B cell (primary cell): ENCODE results near the gene GLB1L. TPM values are rescaled to one million over a fixed set of nuclear protein-coding genes. Genes with fewer than 3 reads are reported as not detected.

Source experiments
- ATAC-seq: fragments of 200-7000 bp; cut with Tn5 transposase; one replicate; pipeline ENCODE4 v1.10.0; 2021; ENCODE audit warnings: low read depth, mild to moderate bottlenecking, moderate number of reproducible peaks, moderate library complexity
- CTCF ChIA-PET: fragments of 350-600 bp; sonication (Branson Sonifier 250); formaldehyde crosslinking; loops from one replicate; lab custom pipeline; 2021; ENCODE audit warnings: antibody characterized with exemption, inconsistent platforms; lab: Charles Lee
- POLR2A ChIA-PET: fragments of 350-600 bp; sonication (Branson Sonifier 250); formaldehyde crosslinking; loops from one replicate; lab custom pipeline; 2021; ENCODE audit warnings: antibody characterized with exemption; lab: Charles Lee
- DNase-seq: peaks from one replicate; pipeline ENCODE4 v3.0.0; 2013
- H2AFZ ChIP-seq: 2 replicates; pipeline ENCODE4 v1.6.1; 2012; ENCODE audit warnings: mild to moderate bottlenecking, low read depth, low read length; ENCODE audit not compliant: insufficient read depth, poor library complexity, severe bottlenecking
- H3K27ac ChIP-seq, 2 donors: 1 replicate in 1 of 2; 2 replicates in 1 of 2; pipeline ENCODE4 v1.5.1; 2012 to 2013; ENCODE audit warnings: low read length in 2 of 2, mild to moderate bottlenecking in 2 of 2, moderate library complexity in 1 of 2
- H3K27me3 ChIP-seq, 4 experiments: fragments of 200-600 bp in 1 of 4; sonication (generic) in 1 of 4; replicated peaks in 1 of 4; 1 replicate in 2 of 4; 2 replicates in 2 of 4; pipeline versions ENCODE4 v1.6.1 to v1.7.0; 2013 to 2016; ENCODE audit warnings: low read length in 3 of 4, mild to moderate bottlenecking in 2 of 4, mixed read lengths in 1 of 4, moderate library complexity in 1 of 4; ENCODE audit not compliant: insufficient read depth in 4 of 4, control insufficient read depth in 3 of 4; ENCODE audit errors: control extremely low read depth in 1 of 4
- H3K36me3 ChIP-seq, 2 experiments: replicated peaks in 1 of 2; 1 replicate in 1 of 2; 2 replicates in 1 of 2; pipeline versions ENCODE4 v1.6.1 to v1.7.1; 2013; ENCODE audit warnings: low read length in 1 of 2; ENCODE audit not compliant: insufficient read depth in 2 of 2, control insufficient read depth in 1 of 2; ENCODE audit errors: control extremely low read depth in 1 of 2, extremely low read depth in 1 of 2
- H3K4me1 ChIP-seq, 2 donors: fragments of 200-600 bp in 1 of 2; sonication (generic) in 1 of 2; 1 replicate in 1 of 2; 2 replicates in 1 of 2; pipeline versions ENCODE4 v1.5.1 to v1.6.1; 2013 to 2017; ENCODE audit warnings: low read length in 2 of 2; ENCODE audit not compliant: control insufficient read depth in 2 of 2, insufficient read depth in 2 of 2
- H3K4me2 ChIP-seq: replicated peaks from 2 replicates; pipeline ENCODE3; 2012; ENCODE audit warnings: mild to moderate bottlenecking, low read depth, low read length; ENCODE audit not compliant: poor library complexity, severe bottlenecking
- H3K4me3 ChIP-seq, 5 experiments: fragments of 200-600 bp in 1 of 5; sonication (generic) in 1 of 5; 1 replicate in 3 of 5; 2 replicates in 2 of 5; pipeline versions ENCODE4 v1.5.1 to v1.7.0; 2011 to 2016; ENCODE audit warnings: low read length in 4 of 5, mild to moderate bottlenecking in 4 of 5, low read depth in 2 of 5, control low read depth in 1 of 5, moderate library complexity in 1 of 5; ENCODE audit not compliant: insufficient read depth in 1 of 5; ENCODE audit errors: control extremely low read depth in 1 of 5, extremely low read depth in 1 of 5
- H3K79me2 ChIP-seq: fragments of 200-600 bp; sonication (generic); one replicate; pipeline ENCODE4 v1.6.0; 2016; ENCODE audit warnings: low read length; ENCODE audit not compliant: control insufficient read depth, insufficient read depth
- H3K9ac ChIP-seq: fragments of 200-600 bp; sonication (generic); 2 replicates; pipeline ENCODE4 v1.6.1; 2017; ENCODE audit warnings: mild to moderate bottlenecking, low read length, moderate library complexity
- H3K9me3 ChIP-seq, 3 donors: one replicate each; pipeline versions ENCODE4 v1.6.1 to v1.7.1; 2013; ENCODE audit warnings: low read length in 2 of 3; ENCODE audit not compliant: control insufficient read depth in 2 of 3, insufficient read depth in 1 of 3; ENCODE audit errors: control extremely low read depth in 1 of 3
- H4K20me1 ChIP-seq: 2 replicates; pipeline ENCODE4 v1.6.0; 2012; ENCODE audit warnings: mild to moderate bottlenecking, low read length; ENCODE audit not compliant: insufficient read depth, control insufficient read depth, poor library complexity, severe bottlenecking
- H3K27ac Mint-ChIP-seq: one replicate; pipeline ENCODE4 v1.8.0; 2021; ENCODE audit warnings: mixed read lengths
- H3K27me3 Mint-ChIP-seq: one replicate; pipeline ENCODE4 v1.8.0; 2021; ENCODE audit warnings: mixed read lengths
- H3K4me1 Mint-ChIP-seq: one replicate; pipeline ENCODE4 v1.8.0; 2021; ENCODE audit warnings: mixed read lengths
- H3K4me3 Mint-ChIP-seq: one replicate; pipeline ENCODE4 v1.8.0; 2021; ENCODE audit warnings: mixed read lengths
- H3K9me3 Mint-ChIP-seq: one replicate; pipeline ENCODE4 v1.8.0; 2022; ENCODE audit warnings: mixed read lengths; ENCODE audit not compliant: insufficient read depth
- CTCF ChIP-seq: fragments of 200-600 bp; IDR thresholded peaks from one replicate; pipeline ENCODE4 v1.8.0; 2022; ENCODE audit warnings: antibody characterized with exemption, mild to moderate bottlenecking
- EZH2 ChIP-seq: IDR thresholded peaks from 2 replicates; pipeline ENCODE4 v1.6.1; 2012; ENCODE audit warnings: borderline replicate concordance, low read depth, mild to moderate bottlenecking, moderate library complexity, low read length; ENCODE audit not compliant: insufficient read depth, poor library complexity, severe bottlenecking
- WGBS: methylation state at CpG from one replicate; pipeline ENCODE4 v1.1.5; 2013; ENCODE audit warnings: missing lambda C conversion rate; ENCODE audit not compliant: insufficient coverage; 5-methylcytosine and 5-hydroxymethylcytosine counted together
- intact Hi-C: fragments of 100-400 bp; cut with micrococcal nuclease; formaldehyde crosslinking; loops from one replicate; pipeline ENCODE4 v1.10.0; 2022
- polyA plus RNA-seq: library from polyadenylated mRNA; depleted of rRNA; stranded (reverse); fragments of >200 nt; gene quantifications from 2 replicates; pipeline ENCODE4 v1.2.3, GENCODE V29; 2012
- total RNA-seq, 2 donors: library from RNA; stranded (reverse); fragments of 120-200 nt in 1 of 2; gene quantifications; 1 replicate in 1 of 2; 2 replicates in 1 of 2; pipeline versions ENCODE4 v1.2.3 to v1.2.4, GENCODE V29; 2013 to 2022

Gene GLB1L
- total and polyA plus RNA-seq, 2 donors (not counting 1 experiment from before 2014, with no cell fraction given): 2.4 to 4.1 TPM

GRCh38 chr2:219282943-219283581, 37.8 kb upstream of the GLB1L start:
- TF ChIP-seq EZH2 (no peak), CTCF (no peak)
- no peaks in the 10 kb centered on the region for H3K79me2 ChIP-seq
- H3K27me3 ChIP-seq: no peaks in the 10 kb centered on the region
- no peak for ATAC-seq
- H3K4me1 ChIP-seq: peaks cover 23 to 31% of the 10 kb centered on the region in 2 donors
- intact Hi-C loops: no loop called here
- no peak overlapping the region for H3K27ac ChIP-seq
- no peak overlapping the region for H3K4me2 ChIP-seq
- no peak overlapping the region for H3K9ac ChIP-seq
- Mint-ChIP-seq H3K27ac (peak overlapping the region; percentile 56), H3K9me3 (no peaks in the 10 kb centered on the region), H3K4me3 (no peak overlapping the region), H3K27me3 (no peaks in the 10 kb centered on the region), H3K4me1 (peaks cover 28% of the 10 kb centered on the region)
- CTCF ChIA-PET: interaction anchor here (0.8 to 15.8 kb wide), 5 partner anchors 10 to 106 kb away, joined by 3 to 239 read pairs (median 3); partner anchors contain the start of gene CNPPD1
- H4K20me1 ChIP-seq: peaks cover 50% of the 10 kb centered on the region
- H3K4me3 ChIP-seq: no peak overlapping the region
- no peak overlapping the region for H2AFZ ChIP-seq
- H3K9me3 ChIP-seq: no peaks in the 10 kb centered on the region
- DNase-seq: no peak
- 97% methylated on average over 11 of the region's 17 CpGs for WGBS
- POLR2A ChIA-PET: interaction anchor here (1.4 kb wide), 1 partner anchor 28 kb away, joined by 3 read pairs; no protein-coding TSS in a partner anchor
- H3K36me3 ChIP-seq: peaks cover 2 to 62% of the 10 kb centered on the region in 2 experiments

- Histone ChIP-seq H3K36me3 (peaks cover 2 to 62% of the 10 kb centered on the region in 2 experiments), H3K4me3 (no peak overlapping the region), H3K4me1 (peaks cover 27 to 38% of the 10 kb centered on the region in 2 donors), H3K27me3 (no peaks in the 10 kb centered on the region), H3K27ac (no peak overlapping the region), H3K79me2 (peaks cover 3% of the 10 kb centered on the region), H3K9me3 (no peaks in the 10 kb centered on the region), H4K20me1 (peaks cover 50% of the 10 kb centered on the region), H2AFZ (no peak overlapping the region), H3K9ac (no peak overlapping the region), H3K4me2 (no peak overlapping the region)
- CTCF ChIA-PET: interaction anchor here (0.9 to 15.8 kb wide), 5 partner anchors 11 to 77 kb away, joined by 3 to 239 read pairs (median 5); partner anchors contain the start of genes ANKZF1 and ATG9A
- no peak for DNase-seq
- intact Hi-C loops: no loop called here
- Mint-ChIP-seq H3K4me1 (peaks cover 35% of the 10 kb centered on the region), H3K27ac (no peak overlapping the region), H3K4me3 (no peak overlapping the region), H3K9me3 (no peaks in the 10 kb centered on the region), H3K27me3 (no peaks in the 10 kb centered on the region)
- POLR2A ChIA-PET: interaction anchor here (0.6 to 7.2 kb wide), 3 partner anchors 29 to 401 kb away, joined by 3 to 106 read pairs (median 8); partner anchors contain the start of genes TUBA4A and TUBA4B
- 100% methylated on average over 1 of the region's 5 CpGs for WGBS
- TF ChIP-seq CTCF: no peak
- no peak for TF ChIP-seq EZH2
- no peak for ATAC-seq
Measured at GRCh38 chr2:219282375-219282774, 37.1 kb upstream of the GLB1L start.
